H1 (cell line): ENCODE data around the gene OR52A5. TPM values are rescaled to one million over a fixed set of nuclear protein-coding genes. Genes with fewer than 3 reads are reported as not detected.

Source experiments
- CTCF ChIA-PET: fragments of 300-600 bp; sonication (Branson Sonifier 250); formaldehyde crosslinking; loops from one replicate; lab custom pipeline; 2021; ENCODE audit not compliant: partially characterized antibody; lab: Charles Lee
- POLR2A ChIA-PET: fragments of 300-600 bp; sonication (Branson Sonifier 250); formaldehyde crosslinking; loops from one replicate; lab custom pipeline; 2021; ENCODE audit warnings: inconsistent platforms; ENCODE audit not compliant: partially characterized antibody; lab: Charles Lee
- DNase-seq, 2 experiments: peaks; one replicate each; pipeline versions ENCODE4 v3.0.0 to v3.0.0-alpha.2; 2010 to 2022; ENCODE audit warnings: low spot score in 2 of 2, low read depth in 1 of 2, mixed read lengths in 1 of 2
- FAIRE-seq: peaks from 2 replicates; lab custom pipeline; 2011; peaks lifted over from hg19 to GRCh38; lab: Jason Lieb, UNC
- H2AFZ ChIP-seq: 2 replicates; pipeline ENCODE4 v1.8.1; 2012; ENCODE audit warnings: low read length, inconsistent platforms
- H2AK5ac ChIP-seq: 2 replicates; pipeline ENCODE4 v1.6.1; 2013; ENCODE audit warnings: low read depth, low read length
- H2BK120ac ChIP-seq: replicated peaks from 2 replicates; pipeline ENCODE3; 2013; ENCODE audit warnings: low read depth, low read length, inconsistent platforms
- H2BK12ac ChIP-seq: 2 replicates; pipeline ENCODE4 v1.6.1; 2013; ENCODE audit warnings: low read depth, low read length
- H2BK15ac ChIP-seq: 2 replicates; pipeline ENCODE4 v1.6.1; 2013; ENCODE audit warnings: low read length
- H2BK20ac ChIP-seq: 2 replicates; pipeline ENCODE4 v1.6.1; 2013; ENCODE audit warnings: low read length
- H2BK5ac ChIP-seq: 2 replicates; pipeline ENCODE4 v1.6.1; 2013; ENCODE audit warnings: low read depth, low read length
- H3K14ac ChIP-seq: 2 replicates; pipeline ENCODE4 v1.6.1; 2013; ENCODE audit warnings: inconsistent platforms; ENCODE audit not compliant: insufficient read length
- H3K18ac ChIP-seq: 2 replicates; pipeline ENCODE4 v1.6.1; 2013; ENCODE audit warnings: low read length; ENCODE audit errors: extremely low read depth
- H3K23ac ChIP-seq: 2 replicates; pipeline ENCODE4 v1.6.1; 2013; ENCODE audit warnings: inconsistent platforms; ENCODE audit not compliant: insufficient read length
- H3K23me2 ChIP-seq: 2 replicates; pipeline ENCODE4 v1.6.1; 2013; ENCODE audit warnings: low read depth, low read length
- H3K27ac ChIP-seq: 2 replicates; pipeline ENCODE4 v1.6.1; 2011; ENCODE audit warnings: low read depth, low read length, inconsistent platforms
- H3K27me3 ChIP-seq, 4 experiments: replicated peaks in 1 of 4; 1 replicate in 1 of 4; 2 replicates in 3 of 4; pipeline versions ENCODE4 v1.6.1 to v1.8.1; 2011 to 2013; ENCODE audit warnings: low read length in 3 of 4, mild to moderate bottlenecking in 3 of 4, inconsistent platforms in 2 of 4, mixed read lengths in 2 of 4, moderate library complexity in 1 of 4; ENCODE audit not compliant: control insufficient read depth in 3 of 4, insufficient read depth in 3 of 4; ENCODE audit errors: extremely low read depth in 1 of 4
- H3K36me3 ChIP-seq, 4 experiments: 2 replicates each; pipeline versions ENCODE4 v1.6.1 to v1.8.1; 2011 to 2013; ENCODE audit warnings: mild to moderate bottlenecking in 4 of 4, low read length in 3 of 4, moderate library complexity in 2 of 4, control low read depth in 1 of 4, inconsistent platforms in 1 of 4; ENCODE audit not compliant: insufficient read depth in 4 of 4, control insufficient read depth in 2 of 4
- H3K4ac ChIP-seq: replicated peaks from 2 replicates; pipeline ENCODE3; 2013; ENCODE audit warnings: low read length, low read depth, mixed read lengths, inconsistent platforms; ENCODE audit not compliant: insufficient read length
- H3K4me1 ChIP-seq, 4 experiments: replicated peaks in 1 of 4; 1 replicate in 1 of 4; 2 replicates in 3 of 4; pipeline versions ENCODE4 v1.6.1 to v1.8.1; 2011 to 2013; ENCODE audit warnings: low read length in 3 of 4, inconsistent platforms in 2 of 4, mixed read lengths in 1 of 4; ENCODE audit not compliant: insufficient read depth in 4 of 4, control insufficient read depth in 3 of 4
- H3K4me2 ChIP-seq, 2 experiments: 2 replicates each; pipeline versions ENCODE4 v1.6.1 to v1.8.1; 2011 to 2013; ENCODE audit warnings: low read depth in 2 of 2, low read length in 2 of 2, control low read depth in 1 of 2, inconsistent platforms in 1 of 2, mild to moderate bottlenecking in 1 of 2; ENCODE audit not compliant: insufficient read depth in 1 of 2
- H3K4me3 ChIP-seq, 4 experiments: fragments of 200-600, 300-600 bp in 1 of 4; sonication (generic), shearing (Covaris generic), sonication (Bioruptor Twin) in 1 of 4; 2 replicates each; pipeline versions ENCODE4 v1.5.1 to v1.8.1; 2011 to 2016; ENCODE audit warnings: low read length in 4 of 4, low read depth in 3 of 4, control low read depth in 2 of 4, inconsistent platforms in 2 of 4, mild to moderate bottlenecking in 2 of 4, mixed read lengths in 1 of 4, moderate library complexity in 1 of 4; ENCODE audit not compliant: insufficient read depth in 2 of 4; ENCODE audit errors: extremely low read depth in 1 of 4
- H3K56ac ChIP-seq: replicated peaks from 2 replicates; pipeline ENCODE3; 2013; ENCODE audit warnings: low read depth, mild to moderate bottlenecking, mixed read lengths, low read length, inconsistent platforms; ENCODE audit not compliant: insufficient read length
- H3K79me1 ChIP-seq: 2 replicates; pipeline ENCODE4 v1.6.1; 2013; ENCODE audit warnings: low read depth, low read length, control low read depth
- H3K79me2 ChIP-seq, 2 experiments: 2 replicates each; pipeline versions ENCODE4 v1.6.1 to v1.8.1; 2012 to 2013; ENCODE audit warnings: low read length in 2 of 2, mild to moderate bottlenecking in 2 of 2, inconsistent platforms in 1 of 2; ENCODE audit not compliant: insufficient read depth in 2 of 2, control insufficient read depth in 1 of 2
- H3K9ac ChIP-seq, 4 experiments: replicated peaks in 1 of 4; 1 replicate in 1 of 4; 2 replicates in 3 of 4; pipeline versions ENCODE4 v1.6.1 to v1.8.1; 2011 to 2013; ENCODE audit warnings: low read depth in 3 of 4, low read length in 3 of 4, control low read depth in 2 of 4, mild to moderate bottlenecking in 2 of 4, moderate library complexity in 2 of 4, inconsistent platforms in 1 of 4; ENCODE audit errors: extremely low read depth in 1 of 4
- H3K9me3 ChIP-seq, 2 experiments: 2 replicates each; pipeline versions ENCODE4 v1.6.1 to v1.8.1; 2012 to 2013; ENCODE audit warnings: mild to moderate bottlenecking in 2 of 2, moderate library complexity in 2 of 2, control low read depth in 1 of 2, inconsistent platforms in 1 of 2, low read depth in 1 of 2, low read length in 1 of 2, mixed read lengths in 1 of 2; ENCODE audit not compliant: insufficient read depth in 2 of 2
- H4K20me1 ChIP-seq, 2 experiments: replicated peaks in 1 of 2; 2 replicates each; pipeline versions ENCODE3 to v1.8.1; 2011 to 2013; ENCODE audit warnings: inconsistent platforms in 2 of 2, low read length in 2 of 2, mild to moderate bottlenecking in 1 of 2; ENCODE audit not compliant: insufficient read depth in 2 of 2, control insufficient read depth in 1 of 2
- H4K5ac ChIP-seq: 2 replicates; pipeline ENCODE4 v1.6.1; 2013; ENCODE audit warnings: low read length, low read depth, mixed read lengths, inconsistent platforms; ENCODE audit not compliant: insufficient read length
- H4K8ac ChIP-seq: 2 replicates; pipeline ENCODE4 v1.8.0; 2013; ENCODE audit warnings: mild to moderate bottlenecking, moderate library complexity, low read length, inconsistent platforms; ENCODE audit not compliant: insufficient read depth; ENCODE audit errors: extremely low read depth
- H4K91ac ChIP-seq: replicated peaks from 2 replicates; pipeline ENCODE3; 2013; ENCODE audit warnings: low read length, mixed read lengths, inconsistent platforms; ENCODE audit not compliant: insufficient read length
- CEBPB ChIP-seq: IDR thresholded peaks from 2 replicates; pipeline ENCODE4 v1.6.1; 2012; ENCODE audit warnings: low read depth, low read length
- CTCF ChIP-seq, 3 experiments: IDR thresholded peaks; 1 replicate in 2 of 3; 2 replicates in 1 of 3; pipeline versions ENCODE4 v1.5.1 to v1.6.1; 2011; ENCODE audit warnings: low read length in 3 of 3, mild to moderate bottlenecking in 3 of 3, inconsistent platforms in 2 of 3, low read depth in 1 of 3, moderate library complexity in 1 of 3; ENCODE audit not compliant: insufficient read depth in 1 of 3; ENCODE audit errors: control extremely low read depth in 1 of 3
- GABPA ChIP-seq: IDR thresholded peaks from 2 replicates; pipeline ENCODE4 v1.6.1; 2011; ENCODE audit warnings: mild to moderate bottlenecking, low read length, moderate library complexity, borderline replicate concordance; ENCODE audit not compliant: insufficient read depth
- HDAC6 ChIP-seq: IDR thresholded peaks from one replicate; pipeline ENCODE4 v1.7.1; 2012; ENCODE audit warnings: low read depth, mild to moderate bottlenecking, inconsistent platforms, low read length, moderate library complexity
- MAFK ChIP-seq: IDR thresholded peaks from 2 replicates; pipeline ENCODE4 v1.6.1; 2012; ENCODE audit warnings: low read depth, mild to moderate bottlenecking, improper control_type of control experiment, low read length
- NRF1 ChIP-seq: IDR thresholded peaks from 2 replicates; pipeline ENCODE4 v1.6.1; 2011; ENCODE audit warnings: mild to moderate bottlenecking, low read depth, low read length, improper control_type of control experiment
- PHF8 ChIP-seq: fragments of 200-600 bp; sonication (generic); conservative IDR thresholded peaks from 2 replicates; pipeline ENCODE4 v1.7.1; 2012; ENCODE audit warnings: low read depth, mild to moderate bottlenecking, inconsistent platforms, low read length, moderate library complexity
- POLR2A ChIP-seq, 2 experiments: IDR thresholded peaks; 1 replicate in 1 of 2; 2 replicates in 1 of 2; pipeline ENCODE4 v1.6.1; 2011; ENCODE audit warnings: low read depth in 2 of 2, low read length in 2 of 2, mild to moderate bottlenecking in 2 of 2; ENCODE audit errors: control extremely low read depth in 1 of 2
- RNF2 ChIP-seq: fragments of 200-900, 300-1000 bp; sonication (generic); IDR thresholded peaks from 2 replicates; pipeline ENCODE4 v1.7.1; 2016; ENCODE audit warnings: borderline replicate concordance, low read depth, mild to moderate bottlenecking, antibody characterized with exemption, low read length; ENCODE audit not compliant: poor library complexity, severe bottlenecking; ENCODE audit errors: missing control alignments
- WGBS, 2 experiments: shearing (Covaris generic) in 1 of 2; methylation state at CpG; one replicate each; pipeline versions ENCODE4 v1.1.6 to v1.1.7; 2013 to 2015; ENCODE audit warnings: low lambda C conversion rate in 2 of 2, mixed read lengths in 2 of 2, inconsistent platforms in 1 of 2, low coverage in 1 of 2, missing lambda C conversion rate in 1 of 2; ENCODE audit not compliant: insufficient replicate concordance in 2 of 2, insufficient coverage in 1 of 2, insufficient read length in 1 of 2; ENCODE audit errors: extremely low coverage in 1 of 2, missing lambda C conversion rate in 1 of 2; 5-methylcytosine and 5-hydroxymethylcytosine counted together
- polyA plus RNA-seq, 7 experiments: library from polyadenylated mRNA; depleted of rRNA in 3 of 7; stranded (reverse) in 5 of 7; unstranded in 2 of 7; fragments of >200 nt in 5 of 7; fragments of 200-250 nt in 2 of 7; gene quantifications; 1 replicate in 5 of 7; 2 replicates in 1 of 7; 4 replicates in 1 of 7; pipeline versions ENCODE4 v1.2.1 to v1.2.3, GENCODE V29; 2011 to 2013; ENCODE audit warnings: missing spikeins in 2 of 7, mixed read lengths in 2 of 7
- total RNA-seq: library from RNA; stranded (reverse); fragmentation: NEBNext Ultra II Directional; extraction: Animal tissue kit (Norgen Biotek cat#: 25700); gene quantifications from 2 replicates; pipeline ENCODE4 v1.2.1, GENCODE V29; 2021
- TF ChIP-seq, protein P1 (sequence below): IDR thresholded peaks from 2 replicates; pipeline ENCODE4 v1.6.1; 2012; ENCODE audit warnings: low read length, inconsistent platforms

The OR52A5 gene
- total and polyA plus RNA-seq, 2 of the 8 experiments (the other 6 are each of a cell fraction or from before 2014, with no cell fraction given) = 0.02 to 0.11 TPM

- H3K14ac ChIP-seq = no peak overlapping the region
- no peak overlapping the region for H3K18ac ChIP-seq
- H3K56ac ChIP-seq = no peak overlapping the region
- FAIRE-seq (no peak), DNase-seq (no peak)
- no peak overlapping the region for H2AK5ac ChIP-seq
- ChIA-PET CTCF (no interaction called here), POLR2A (no interaction called here)
- no peaks in the 10 kb centered on the region for H3K4me1 ChIP-seq
- no peak overlapping the region for H3K4me2 ChIP-seq
- peaks cover 0 to 1% (median 0%) of the 10 kb centered on the region in 4 experiments; a peak in 1 of 7 replicates for H3K27me3 ChIP-seq
- H3K79me2 ChIP-seq = no peaks in the 10 kb centered on the region
- H4K20me1 ChIP-seq = no peaks in the 10 kb centered on the region
- no peak overlapping the region for H2BK5ac ChIP-seq
- H3K9ac ChIP-seq = no peak overlapping the region
- no peak overlapping the region for H2AFZ ChIP-seq
- no peak overlapping the region for H4K8ac ChIP-seq
- H4K91ac ChIP-seq = no peak overlapping the region
- H2BK20ac ChIP-seq = no peak overlapping the region
- no peak overlapping the region for H3K4me3 ChIP-seq
- no peak overlapping the region for H2BK15ac ChIP-seq
- no peaks in the 10 kb centered on the region for H3K9me3 ChIP-seq
- no peak overlapping the region for H4K5ac ChIP-seq
- H2BK12ac ChIP-seq = no peak overlapping the region
- WGBS, 2 experiments = 92% methylated on average over 3 of the region's 3 CpGs; no CpG with 5 or more reads in 1 of the 2 experiments
- no peak overlapping the region for H3K4ac ChIP-seq
- H3K27ac ChIP-seq = no peak overlapping the region
- no peaks in the 10 kb centered on the region for H3K36me3 ChIP-seq
- H2BK120ac ChIP-seq = no peak overlapping the region
- no peaks in the 10 kb centered on the region for H3K79me1 ChIP-seq
- H3K23ac ChIP-seq = no peak overlapping the region
- H3K23me2 ChIP-seq = no peaks in the 10 kb centered on the region
- TF ChIP-seq PHF8 (no peak), CEBPB (no peak), GABPA (no peak), MAFK (no peak), RNF2 (no peak), POLR2A (IDR thresholded peaks at IDR 0.05; ENCODE audit: control extremely low read depth in 1 of 2, low read depth in 2 of 2, low read length in 2 of 2) (no peak), CTCF (IDR thresholded peaks at IDR 0.05; ENCODE audit: control extremely low read depth in 1 of 3, insufficient read depth in 1 of 3, low read depth in 1 of 3, low read length in 3 of 3) (no peak), NRF1 (no peak), HDAC6 (no peak)
- TF ChIP-seq, protein P1, sequence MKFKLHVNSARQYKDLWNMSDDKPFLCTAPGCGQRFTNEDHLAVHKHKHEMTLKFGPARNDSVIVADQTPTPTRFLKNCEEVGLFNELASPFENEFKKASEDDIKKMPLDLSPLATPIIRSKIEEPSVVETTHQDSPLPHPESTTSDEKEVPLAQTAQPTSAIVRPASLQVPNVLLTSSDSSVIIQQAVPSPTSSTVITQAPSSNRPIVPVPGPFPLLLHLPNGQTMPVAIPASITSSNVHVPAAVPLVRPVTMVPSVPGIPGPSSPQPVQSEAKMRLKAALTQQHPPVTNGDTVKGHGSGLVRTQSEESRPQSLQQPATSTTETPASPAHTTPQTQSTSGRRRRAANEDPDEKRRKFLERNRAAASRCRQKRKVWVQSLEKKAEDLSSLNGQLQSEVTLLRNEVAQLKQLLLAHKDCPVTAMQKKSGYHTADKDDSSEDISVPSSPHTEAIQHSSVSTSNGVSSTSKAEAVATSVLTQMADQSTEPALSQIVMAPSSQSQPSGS = no peak
These were observed 13.6 kb upstream of the OR52A5 start for GRCh38 chr11:5151713-5152153.
